Ovary (tissue), 9 donors: Measurements from ENCODE around the gene MAFG. TPM values are rescaled to one million over a fixed set of nuclear protein-coding genes. Genes with fewer than 3 reads are reported as not detected.

Experiments
- DNase-seq, 5 donors: peaks; one replicate each; pipeline ENCODE4 v3.0.0-alpha.2; 2019 to 2020
- H3K27ac ChIP-seq, 2 donors: fragments of 200-600 bp; one replicate each; pipeline versions ENCODE4 v1.5.1 to v1.8.0; 2019 to 2022
- H3K27me3 ChIP-seq: fragments of 200-600 bp; one replicate; pipeline ENCODE4 v1.8.0; 2022
- H3K36me3 ChIP-seq: fragments of 200-600 bp; sonication (generic); one replicate; pipeline ENCODE4 v1.5.1; 2019
- H3K4me1 ChIP-seq: one replicate; pipeline ENCODE4 v1.8.1; 2013; ENCODE audit warnings: mild to moderate bottlenecking, moderate library complexity; ENCODE audit not compliant: insufficient read depth
- H3K4me3 ChIP-seq: fragments of 200-600 bp; sonication (generic); one replicate; pipeline ENCODE4 v1.5.1; 2017
- H3K9me3 ChIP-seq, 2 donors: fragments of 200-600 bp in 1 of 2; sonication (generic) in 1 of 2; one replicate each; pipeline versions ENCODE4 v1.5.1 to v1.8.1; 2013 to 2019; ENCODE audit warnings: mild to moderate bottlenecking in 1 of 2, moderate library complexity in 1 of 2
- CTCF ChIP-seq, 3 donors: fragments of 450-650 bp in 2 of 3; fragments of 200-600 bp in 1 of 3; IDR thresholded peaks; one replicate each; pipeline versions ENCODE4 v1.5.1 to v1.8.0; 2016 to 2022; ENCODE audit warnings: antibody characterized with exemption in 3 of 3, mild to moderate bottlenecking in 1 of 3
- EP300 ChIP-seq: sonication (generic); formaldehyde crosslinking; IDR thresholded peaks from one replicate; pipeline ENCODE4 v1.6.1; 2017; ENCODE audit warnings: antibody characterized with exemption
- POLR2A ChIP-seq: fragments of 450-650 bp; IDR thresholded peaks from one replicate; pipeline ENCODE4 v1.6.1; 2017; ENCODE audit warnings: antibody characterized with exemption, mild to moderate bottlenecking, moderate library complexity
- WGBS, 3 donors: extraction: QIAGEN DNeasy Blood & Tissue Kit in 1 of 3; methylation state at CpG; one replicate each; pipeline versions ENCODE4 v1.1.5 to v1.1.7; 2013 to 2017; 5-methylcytosine and 5-hydroxymethylcytosine counted together
- intact Hi-C, 4 donors: fragments of 100-400 bp; cut with DNase I; formaldehyde crosslinking; loops; one replicate each; pipeline versions ENCODE4 v1.11.0 to v1.15.1; 2022 to 2023
- polyA plus RNA-seq, 2 donors: library from polyadenylated mRNA; stranded (reverse); fragments of 200-250 nt in 1 of 2; fragments of 350-450 nt in 1 of 2; fragmentation: Illumina TruSeq in 1 of 2; extraction: RNeasy Lipid Tissue Mini Kit (QIAGEN cat#74804) in 1 of 2; gene quantifications; one replicate each; pipeline ENCODE4 v1.2.3, GENCODE V29; 2013 to 2014
- total RNA-seq, 7 donors: library from RNA; depleted of rRNA in 2 of 7; stranded (reverse); fragments of >200 nt in 2 of 7; fragmentation: NEBNext Ultra II Directional in 3 of 7; extraction: Animal tissue kit (Norgen Biotek cat#: 25700) in 3 of 7; gene quantifications; one replicate each; pipeline versions ENCODE4 v1.1.0 to v1.2.4, GENCODE V29; 2016 to 2023
- donor health status: DM: no; HTN: no; CAD: no; lungs with moderate emphysema.
- donor health status: DM: no; HTN: no; CAD: no.
- donor health status: Bipolar disorder and iron deficiency.
- donor health status: DM: yes; HTN: yes; CAD: no.
- donor health status: DM: no; HTN: no; CAD: no.
- donor health status: DM: yes; HTN: yes; CAD: no.

Gene MAFG
- total and polyA plus RNA-seq, 9 donors, result 9.5 to 21.1 (median 13.9) TPM

- WGBS, 3 donors, result 18 to 49% (median 33%) methylated on average over 26 to 41 of the region's 41 CpGs
- TF ChIP-seq CTCF (IDR thresholded peaks at IDR 0.05) (no peak), POLR2A (no peak), EP300 (no peak)
These were observed 39.1 kb upstream of the MAFG start for GRCh38 chr17:81966343-81967243.

GRCh38 chr17:81964081-81964849 is 36.7 kb upstream of the MAFG start:
- Histone ChIP-seq H3K36me3 (no peaks in the 10 kb centered on the region), H3K4me1 (peaks cover 13% of the 10 kb centered on the region), H3K9me3 (no peaks in the 10 kb centered on the region), H3K4me3 (no peak overlapping the region), H3K27ac (no peak overlapping the region), H3K27me3 (peaks cover 5% of the 10 kb centered on the region)
- DNase-seq, result no peak
- 80 to 82% (median 82%) methylated on average over 22 of the region's 22 CpGs for WGBS, 3 donors
- intact Hi-C loops, result loop anchor here in 3 of 4 donors (5.0 kb wide), 3 partner anchors 38 to 188 kb away; no protein-coding TSS in a partner anchor
- no peak for TF ChIP-seq CTCF (IDR thresholded peaks at IDR 0.05)
- no peak for TF ChIP-seq POLR2A
- no peak for TF ChIP-seq EP300

More at GRCh38 chr17:81966343-81967243, 39.1 kb upstream of the MAFG start:
- Histone ChIP-seq H3K27me3 (peaks cover 5% of the 10 kb centered on the region), H3K36me3 (no peaks in the 10 kb centered on the region), H3K27ac (no peak overlapping the region), H3K4me1 (peaks cover 13% of the 10 kb centered on the region), H3K4me3 (no peak overlapping the region), H3K9me3 (no peaks in the 10 kb centered on the region)
- intact Hi-C loops, result no loop called here
- DNase-seq, result peak; percentile 51 to 87 (median 75)

GRCh38 chr17:81962499-81963441 is 35.2 kb upstream of the MAFG start:
- Histone ChIP-seq H3K9me3 (no peaks in the 10 kb centered on the region), H3K27me3 (peaks cover 5% of the 10 kb centered on the region), H3K4me1 (peaks cover 9% of the 10 kb centered on the region), H3K4me3 (no peak overlapping the region), H3K27ac (no peak overlapping the region), H3K36me3 (no peaks in the 10 kb centered on the region)
- peak in 2 of 5 donors; percentile 25 to 43 for DNase-seq
- intact Hi-C loops, result loop anchor here in 3 of 4 donors (5.0 kb wide), 3 partner anchors 40 to 190 kb away; no protein-coding TSS in a partner anchor
- TF ChIP-seq EP300 (no peak), CTCF (IDR thresholded peaks at IDR 0.05) (no peak), POLR2A (no peak)
- WGBS, 3 donors, result 64 to 71% (median 70%) methylated on average over 37 of the region's 37 CpGs
